ENCODE data around the gene ESR1.

GRCh38 chr6:151891524-151891923 is 84.0 kb downstream of the ESR1 start:
- TF ChIP-seq POLR2A (IDR thresholded peaks at IDR 0.05) (no peak), CTCF (IDR thresholded peaks at IDR 0.05) (no peak)
